HEK293 (cell line): ENCODE data around the gene MT1HL1.
A peak's percentile ranks its signal among the peaks of the same experiment; 100 is the strongest.

Experiments used
- CTCF ChIP-seq: fragments of 450-650 bp; formaldehyde crosslinking; IDR thresholded peaks from 2 replicates; pipeline ENCODE4 v1.5.1; 2016; ENCODE audit warnings: missing biosample characterization, missing genetic modification characterization
- ZNF624 ChIP-seq: fragments of 450-650 bp; formaldehyde crosslinking; IDR thresholded peaks from 2 replicates; pipeline ENCODE4 v1.5.1; 2017; ENCODE audit warnings: missing biosample characterization, missing genetic modification characterization

- TF ChIP-seq CTCF (tag by site-specific recombination): peak; percentile 72
- no peak for TF ChIP-seq ZNF624 (tag by site-specific recombination)
Measured at GRCh38 chr1:237042526-237042891, 38.3 kb upstream of the MT1HL1 start.
